GM06990 (cell line): ENCODE results near the gene RAB31.

Experiments
- DNase-seq: peaks from one replicate; pipeline ENCODE4 v3.0.0-alpha.2; 2011; ENCODE audit not compliant: insufficient read length; ENCODE audit errors: extremely low read depth
- H3K27me3 ChIP-seq: replicated peaks from 2 replicates; pipeline ENCODE4 v1.6.0; 2011; ENCODE audit warnings: low read length; ENCODE audit not compliant: control insufficient read depth, insufficient read depth
- H3K36me3 ChIP-seq: 2 replicates; pipeline ENCODE4 v1.5.1; 2011; ENCODE audit warnings: low read length; ENCODE audit not compliant: control insufficient read depth, insufficient read depth
- H3K4me3 ChIP-seq: replicated peaks from 2 replicates; pipeline ENCODE4 v1.5.1; 2011; ENCODE audit warnings: low read depth, mild to moderate bottlenecking, control low read depth, low read length
- TF ChIP-seq, protein P1 (sequence below): IDR thresholded peaks from 2 replicates; pipeline ENCODE4 v1.5.1; 2011; ENCODE audit warnings: low read length, control low read depth, mild to moderate bottlenecking, inconsistent platforms; ENCODE audit not compliant: insufficient read depth, poor library complexity, severe bottlenecking

RAB31 gene

DNA sequence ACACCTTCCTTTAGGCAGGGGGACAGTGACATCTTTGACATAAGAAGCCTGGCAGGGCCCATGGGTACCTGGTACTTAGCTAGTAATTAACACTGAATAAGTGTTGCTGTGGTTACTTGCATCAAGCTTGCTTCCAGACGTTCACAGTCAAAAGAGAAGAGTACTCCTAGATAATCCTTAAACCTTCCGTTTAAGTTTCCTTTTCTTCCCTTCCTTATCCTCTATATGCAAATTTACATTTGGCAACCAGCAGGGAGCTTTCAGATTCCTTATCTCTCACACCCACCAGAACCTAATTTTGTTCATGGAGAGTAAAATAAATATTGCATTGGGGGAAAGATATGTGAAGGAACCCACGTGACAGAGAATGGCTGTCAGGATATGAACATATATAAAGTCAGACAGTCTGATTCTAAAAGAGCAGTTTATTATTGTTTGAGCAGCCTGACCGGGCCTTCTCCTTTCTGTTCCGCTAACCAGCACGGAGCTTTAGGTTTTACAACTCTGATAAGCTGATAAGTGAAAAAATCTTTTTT, 7.8 kb upstream of the RAB31 start:
- no peaks in the 10 kb centered on the region for H3K27me3 ChIP-seq
- DNase-seq = no peak
- no peak overlapping the region for H3K4me3 ChIP-seq
- TF ChIP-seq, protein P1, sequence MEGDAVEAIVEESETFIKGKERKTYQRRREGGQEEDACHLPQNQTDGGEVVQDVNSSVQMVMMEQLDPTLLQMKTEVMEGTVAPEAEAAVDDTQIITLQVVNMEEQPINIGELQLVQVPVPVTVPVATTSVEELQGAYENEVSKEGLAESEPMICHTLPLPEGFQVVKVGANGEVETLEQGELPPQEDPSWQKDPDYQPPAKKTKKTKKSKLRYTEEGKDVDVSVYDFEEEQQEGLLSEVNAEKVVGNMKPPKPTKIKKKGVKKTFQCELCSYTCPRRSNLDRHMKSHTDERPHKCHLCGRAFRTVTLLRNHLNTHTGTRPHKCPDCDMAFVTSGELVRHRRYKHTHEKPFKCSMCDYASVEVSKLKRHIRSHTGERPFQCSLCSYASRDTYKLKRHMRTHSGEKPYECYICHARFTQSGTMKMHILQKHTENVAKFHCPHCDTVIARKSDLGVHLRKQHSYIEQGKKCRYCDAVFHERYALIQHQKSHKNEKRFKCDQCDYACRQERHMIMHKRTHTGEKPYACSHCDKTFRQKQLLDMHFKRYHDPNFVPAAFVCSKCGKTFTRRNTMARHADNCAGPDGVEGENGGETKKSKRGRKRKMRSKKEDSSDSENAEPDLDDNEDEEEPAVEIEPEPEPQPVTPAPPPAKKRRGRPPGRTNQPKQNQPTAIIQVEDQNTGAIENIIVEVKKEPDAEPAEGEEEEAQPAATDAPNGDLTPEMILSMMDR = no peak
- H3K36me3 ChIP-seq = no peaks in the 10 kb centered on the region

DNA sequence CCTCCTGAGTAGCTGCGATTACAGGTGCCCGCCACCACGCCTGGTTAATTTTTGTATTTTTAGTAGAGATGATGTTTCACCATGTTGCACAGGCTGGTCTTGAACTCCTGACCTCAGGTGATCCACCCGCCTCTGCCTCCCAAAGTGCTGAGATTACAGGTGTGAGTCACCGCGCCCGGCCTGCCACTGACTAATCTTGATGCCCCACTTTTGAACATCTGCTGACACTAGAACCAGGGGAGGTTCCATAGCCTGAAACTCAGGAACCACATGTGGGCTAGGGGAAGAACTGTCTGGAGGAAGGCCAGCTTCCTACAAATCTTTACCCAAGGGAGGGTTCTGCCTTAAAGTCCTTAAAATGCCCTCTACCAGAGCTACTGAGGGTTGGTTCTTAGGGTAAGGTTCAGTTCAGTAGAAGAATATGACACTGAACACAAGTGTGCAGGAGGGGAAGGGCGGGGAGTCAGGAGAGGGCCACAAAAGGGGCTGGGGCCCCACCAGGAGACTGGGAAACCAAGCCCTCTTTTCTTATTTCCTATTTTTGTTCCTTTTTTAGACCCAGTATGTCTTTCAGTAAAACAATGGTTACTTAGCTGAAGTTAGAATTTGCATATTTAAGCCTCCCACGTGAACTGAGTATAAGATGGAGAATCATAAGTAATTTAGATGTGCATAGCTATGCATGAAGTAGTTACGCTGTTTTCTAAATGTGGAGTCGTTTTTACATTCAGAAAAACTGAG, 6.3 kb upstream of the RAB31 start:
- H3K36me3 ChIP-seq = no peaks in the 10 kb centered on the region
- DNase-seq = peak; percentile 47
- H3K4me3 ChIP-seq = no peak overlapping the region
- no peaks in the 10 kb centered on the region for H3K27me3 ChIP-seq
- TF ChIP-seq, protein P1 = no peak

DNA sequence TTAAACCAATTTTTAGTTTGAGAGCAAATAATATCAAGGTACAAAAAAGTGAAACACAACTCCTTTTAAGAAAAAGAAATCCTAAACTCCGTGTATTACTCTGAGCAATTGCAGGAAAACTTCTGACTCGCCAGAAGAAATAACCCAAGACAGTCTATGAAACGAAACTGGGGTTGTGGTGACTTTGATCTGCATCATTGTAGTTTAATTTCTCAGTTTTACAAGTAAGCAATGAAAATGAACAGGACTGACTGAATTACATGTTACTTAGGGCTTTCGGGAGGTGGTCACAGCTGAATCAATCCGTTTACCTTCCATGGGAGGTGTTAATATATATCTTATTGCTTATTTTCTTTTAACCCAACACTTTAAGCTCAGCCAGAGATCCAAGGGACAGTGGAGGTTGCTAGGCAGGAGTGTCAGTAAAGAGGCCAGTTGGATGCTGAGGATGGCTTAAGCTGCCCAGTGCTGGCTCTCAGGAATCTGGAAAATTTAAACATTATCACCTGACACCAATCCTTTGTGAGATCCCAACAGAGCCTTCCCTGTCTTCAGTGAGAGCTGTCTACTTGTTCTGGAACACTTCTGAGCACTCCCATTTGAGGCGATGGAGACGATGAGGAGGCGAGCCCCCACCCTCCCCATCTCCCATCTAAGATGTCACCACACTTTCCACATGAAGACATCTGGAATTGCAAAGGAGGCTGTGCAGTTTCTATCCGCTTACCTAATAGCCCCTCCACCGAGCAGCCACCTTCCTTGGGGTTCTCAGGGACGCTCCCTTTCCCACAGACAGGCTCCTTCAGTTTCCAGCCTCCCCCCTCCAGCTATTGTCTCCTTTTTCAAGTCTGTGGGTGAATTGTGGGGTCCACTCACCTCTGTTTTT, 3.6 kb upstream of the RAB31 start:
- Histone ChIP-seq H3K36me3 (no peaks in the 10 kb centered on the region), H3K27me3 (no peaks in the 10 kb centered on the region), H3K4me3 (no peak overlapping the region)
- TF ChIP-seq, protein P1 = no peak
- DNase-seq = peak; percentile 44

DNA sequence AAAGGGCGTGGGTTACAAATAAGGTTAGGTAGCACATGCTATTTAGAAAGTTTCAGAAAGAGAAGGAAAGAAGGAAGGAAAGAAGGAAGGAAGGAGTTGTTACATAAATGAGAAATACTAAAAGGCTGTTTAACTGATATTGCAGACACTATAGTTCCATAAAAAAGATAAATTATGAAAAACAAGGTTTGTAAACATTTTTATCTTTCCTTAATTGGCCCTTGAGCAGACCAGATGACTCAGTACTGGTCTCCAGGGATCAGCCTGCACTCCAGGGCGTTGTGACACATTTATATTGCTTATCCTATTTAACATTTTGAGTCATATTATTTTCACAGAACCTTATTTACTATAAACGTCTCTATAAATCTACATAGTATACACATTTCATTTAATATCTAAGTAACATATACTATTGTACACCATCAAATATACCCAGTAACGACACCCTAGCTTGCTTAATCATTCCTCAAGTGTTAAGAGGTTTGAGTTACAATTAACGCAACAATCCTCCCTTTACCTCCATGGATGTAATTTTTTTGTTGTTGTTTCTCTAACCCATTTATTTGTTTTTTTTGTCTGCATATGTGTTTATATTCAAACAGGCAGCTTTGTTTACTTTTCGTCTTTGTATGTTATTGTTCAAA, 2.8 kb upstream of the RAB31 start:
- TF ChIP-seq, protein P1 = no peak
- Histone ChIP-seq H3K36me3 (no peaks in the 10 kb centered on the region), H3K4me3 (no peak overlapping the region), H3K27me3 (no peaks in the 10 kb centered on the region)
- no peak for DNase-seq

DNA sequence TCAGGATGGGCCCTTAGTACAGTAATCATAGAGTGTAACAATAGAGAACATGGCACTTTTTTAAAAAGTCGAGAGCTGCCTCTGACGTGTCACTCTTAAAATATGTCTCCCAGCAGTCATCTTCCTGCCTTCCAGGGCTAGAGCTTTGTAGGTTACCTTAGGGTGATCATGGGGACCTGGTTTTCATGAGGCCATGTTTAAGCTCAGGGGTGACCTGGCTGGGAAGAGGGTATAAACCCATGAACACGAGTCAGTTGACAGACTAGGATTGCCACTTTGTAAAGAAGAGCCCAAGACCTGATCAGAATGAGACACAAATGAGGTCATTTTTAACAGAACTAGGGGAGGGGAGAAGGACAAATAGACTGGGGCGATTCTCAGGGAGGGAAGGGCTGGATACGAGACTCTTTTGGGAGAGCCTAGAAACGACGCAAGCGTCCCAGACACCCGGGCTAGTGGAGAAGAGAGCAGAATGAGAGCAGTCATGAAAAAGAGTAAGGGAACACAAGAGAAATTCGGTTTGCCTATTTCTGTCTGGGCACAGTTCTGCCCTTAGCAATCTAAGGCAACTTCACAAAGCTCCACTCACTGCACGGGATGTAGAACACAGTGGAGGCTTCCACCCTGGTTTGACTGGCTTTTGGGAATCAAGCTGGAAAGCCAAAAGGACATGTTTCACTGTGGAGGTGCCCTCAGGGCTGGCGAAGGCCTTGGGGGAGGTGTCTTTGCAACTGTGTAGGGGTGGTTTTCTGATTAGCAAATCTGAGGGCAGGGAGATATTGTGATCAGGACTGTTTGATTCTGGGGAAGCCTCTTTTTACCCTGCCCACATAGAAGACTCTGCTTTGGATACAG, 1.8 kb upstream of the RAB31 start:
- TF ChIP-seq, protein P1 = no peak
- H3K27me3 ChIP-seq = no peaks in the 10 kb centered on the region
- no peak for DNase-seq

More for the DNA sequence above, 1.8 kb upstream of the RAB31 start:
- no peak overlapping the region for H3K4me3 ChIP-seq
- H3K36me3 ChIP-seq = no peaks in the 10 kb centered on the region
